NCI-H2196 (cell line): ENCODE data around the gene PIK3CD.

ENCODE experiments used
- DNase-seq: peaks from one replicate; lab custom pipeline; 2025; ENCODE audit not compliant: unreplicated experiment; lab: John Stamatoyannopoulos, UW

PIK3CD gene

DNA sequence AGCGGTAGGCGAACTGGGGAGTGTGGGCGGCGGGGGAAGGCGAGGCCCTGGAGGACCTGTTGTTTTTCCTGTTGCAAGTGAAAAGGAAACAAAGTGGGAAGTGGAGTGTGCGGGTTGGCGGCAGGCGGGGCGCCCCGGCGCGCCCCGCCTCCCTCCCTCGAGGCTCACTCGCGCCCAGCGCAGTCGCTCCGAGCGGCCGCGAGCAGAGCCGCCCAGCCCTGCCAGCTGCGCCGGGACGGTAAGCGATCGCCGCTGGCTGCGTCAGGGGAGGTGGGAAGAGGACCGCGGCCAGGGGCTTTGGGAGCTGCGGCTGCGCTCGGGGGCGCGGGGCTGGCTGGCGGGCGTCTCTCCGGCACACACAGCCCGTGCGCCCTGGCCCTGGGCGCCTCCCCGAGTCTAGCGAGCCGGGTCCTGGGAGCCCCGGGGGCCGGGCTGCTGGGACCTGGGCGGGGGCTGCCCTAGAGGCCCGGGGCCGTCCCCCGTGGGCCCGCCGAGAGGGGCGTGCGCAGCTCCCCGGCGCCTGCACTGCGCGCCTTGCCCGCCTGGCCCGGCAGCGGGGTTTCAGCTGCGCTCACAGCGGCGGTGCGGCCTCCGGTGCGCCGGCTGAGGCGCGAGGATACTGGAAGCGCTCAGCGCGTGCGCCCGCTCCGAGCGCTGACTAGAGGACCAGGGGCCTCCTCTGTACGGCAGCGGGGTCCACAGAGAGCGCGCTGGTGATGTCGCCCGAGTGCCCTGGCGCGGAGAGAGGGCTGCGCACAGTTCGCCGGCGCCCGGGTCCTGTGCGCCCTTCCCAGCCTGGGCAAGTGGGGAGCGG is at the start of gene PIK3CD:
Gene PIK3CD (plus strand): TSS at position 167 of the 814 bp plus-strand sequence. CDS start 58,725 bp downstream, outside the sequence.
- peak; percentile 8 for DNase-seq

DNA sequence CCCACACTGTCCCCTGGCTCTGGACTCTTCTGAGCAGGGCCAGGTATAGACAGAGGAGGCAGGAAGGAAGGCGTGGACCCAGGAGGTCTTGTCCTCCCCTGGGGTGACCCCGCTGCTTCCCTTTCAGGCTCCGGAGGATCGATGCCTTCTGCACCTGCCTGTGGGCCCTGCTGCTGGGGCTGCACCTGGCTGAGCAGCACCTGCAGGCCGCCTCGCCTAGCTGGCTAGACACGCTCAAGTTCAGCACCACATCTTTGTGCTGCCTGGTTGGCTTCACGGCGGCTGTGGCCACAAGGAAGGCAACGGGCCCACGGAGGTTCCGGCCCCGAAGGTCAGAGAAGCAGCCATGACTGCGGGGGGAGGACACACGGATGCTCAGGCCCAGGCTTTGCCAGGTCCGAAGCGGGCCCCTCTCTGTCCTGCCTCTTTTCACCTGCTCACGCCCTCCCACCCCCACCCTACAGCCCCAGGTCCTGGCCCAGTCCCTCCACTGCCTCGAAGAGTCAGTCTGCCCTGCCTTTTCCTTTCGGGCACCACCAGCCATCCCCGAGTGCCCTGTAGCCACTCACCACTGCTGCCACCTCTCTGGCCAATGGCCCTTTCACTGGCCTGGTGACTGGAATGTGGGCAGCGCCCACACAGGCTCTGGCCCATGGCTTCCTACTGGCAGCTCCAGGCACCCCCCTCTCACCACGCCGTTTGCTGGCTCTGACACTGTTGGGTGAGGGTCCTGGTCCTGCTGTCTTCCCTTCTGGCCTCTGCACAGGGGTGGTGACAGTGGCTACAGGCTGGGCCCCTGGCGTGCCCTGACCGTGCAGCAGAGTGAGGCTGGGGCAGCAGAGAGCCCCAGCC is 49.4 kb upstream of the PIK3CD start:
- DNase-seq = no peak

DNA sequence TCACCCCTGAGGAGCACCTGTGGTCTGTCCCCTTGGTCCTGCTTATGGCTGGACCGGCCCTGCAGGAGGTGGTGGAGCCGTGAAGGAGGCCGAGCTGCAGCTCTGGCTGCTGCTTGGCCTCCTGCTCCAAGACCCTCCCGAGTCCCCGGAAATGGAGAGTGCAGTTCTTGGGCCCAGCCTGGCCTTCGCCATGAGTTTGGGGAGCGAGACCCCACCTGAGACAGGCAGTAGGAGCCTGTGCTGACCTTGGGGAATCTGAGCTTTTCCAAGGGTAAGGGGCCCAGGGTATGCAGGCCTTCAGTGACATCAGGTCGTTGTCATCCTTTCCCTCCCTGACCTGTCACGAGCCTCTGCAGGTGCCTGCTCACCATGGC is 48.8 kb upstream of the PIK3CD start:
- DNase-seq = no peak

DNA sequence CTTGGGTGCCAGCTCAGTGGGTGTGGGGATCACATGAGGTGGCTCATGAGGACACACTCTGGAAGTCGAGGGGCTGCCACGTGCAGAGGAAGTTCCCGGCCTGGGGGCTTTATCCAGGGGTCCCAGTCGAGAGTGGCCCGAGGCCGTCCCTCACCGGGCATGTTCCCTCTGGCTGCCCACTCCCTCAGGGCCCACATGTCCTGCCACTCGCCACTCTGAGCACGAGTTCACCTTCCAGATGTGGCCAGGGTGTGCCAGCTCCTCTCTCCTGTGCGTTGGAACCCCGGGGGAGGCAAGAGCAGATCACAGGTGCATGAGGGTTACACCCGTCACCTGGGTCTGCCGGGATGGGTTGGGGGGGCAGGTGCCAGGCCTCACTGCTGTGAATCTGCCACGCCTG is 48.2 kb upstream of the PIK3CD start:
- no peak for DNase-seq

- no peak for DNase-seq
Measured at GRCh38 chr1:9603766-9604753, 47.5 kb upstream of the PIK3CD start.

- no peak for DNase-seq
Measured at GRCh38 chr1:9604836-9605235, 46.7 kb upstream of the PIK3CD start.

DNA sequence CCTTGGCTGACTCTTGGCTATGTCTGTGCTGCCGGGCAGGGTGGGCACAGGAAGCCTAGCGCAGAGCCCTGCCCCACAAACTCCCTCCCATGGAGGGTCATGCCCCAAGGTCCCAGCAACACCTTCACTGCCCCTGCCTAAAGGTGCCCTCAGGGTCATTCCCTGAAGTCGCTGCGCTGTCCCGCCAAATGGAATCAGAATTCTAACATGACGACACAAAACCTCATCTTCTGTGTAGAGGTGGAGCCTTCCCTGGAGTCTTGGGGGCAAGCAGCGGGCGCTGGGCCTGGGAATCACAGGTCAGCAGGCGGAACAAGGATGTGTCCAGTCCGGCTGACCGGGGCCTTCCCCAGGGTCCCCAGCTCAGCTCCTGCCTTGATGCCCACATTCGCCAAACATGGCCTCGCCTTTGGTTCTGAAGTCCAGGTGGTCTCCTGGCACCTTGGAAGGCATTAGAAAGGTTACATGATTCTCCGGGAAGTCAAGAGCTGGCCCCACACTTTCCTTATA is 45.5 kb upstream of the PIK3CD start:
- DNase-seq = no peak

- no peak for DNase-seq
Measured at GRCh38 chr1:9606458-9606857, 45.1 kb upstream of the PIK3CD start.

DNA sequence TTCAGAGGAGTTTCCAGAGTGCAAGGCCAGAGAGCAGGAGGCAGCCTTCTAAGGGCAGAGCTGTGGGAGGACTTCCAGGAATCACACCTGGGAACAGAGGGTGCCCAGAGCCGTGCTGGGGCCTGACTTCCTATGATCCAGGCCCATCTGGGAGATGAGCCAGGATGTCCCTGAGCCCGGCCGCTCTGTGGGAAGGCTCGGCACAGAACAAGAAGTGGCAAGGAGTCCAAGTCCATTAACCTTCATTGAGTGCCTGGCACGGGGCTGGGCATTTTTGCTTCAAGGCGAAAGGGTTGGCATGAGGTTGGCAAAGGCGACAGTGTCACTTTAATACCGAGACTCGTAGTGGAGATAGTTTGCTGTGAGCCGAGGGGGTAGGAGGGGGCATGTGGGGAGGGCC is 44.6 kb upstream of the PIK3CD start:
- DNase-seq = no peak

- DNase-seq = no peak
Measured at GRCh38 chr1:9607352-9607751, 44.2 kb upstream of the PIK3CD start.

DNA sequence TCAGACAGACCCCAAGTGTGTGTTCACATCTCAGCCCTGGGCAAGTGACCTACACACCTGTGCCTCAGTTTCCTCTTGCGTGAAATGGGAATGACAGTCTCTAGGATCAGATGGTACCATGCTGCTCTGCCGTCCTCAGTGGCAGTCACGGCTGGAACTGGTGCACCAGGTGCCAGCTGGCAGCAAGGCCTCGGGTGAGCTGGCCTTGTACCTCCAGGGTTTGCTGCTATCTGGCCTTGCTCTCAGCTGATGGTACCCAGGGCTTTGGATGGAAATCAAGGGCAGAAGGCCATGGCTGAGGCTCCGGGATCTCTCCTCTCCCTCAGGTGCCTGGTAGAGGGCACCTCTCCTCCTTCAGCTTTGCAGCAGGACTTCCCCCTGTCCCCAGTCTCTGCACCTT is 41.5 kb upstream of the PIK3CD start:
- no peak for DNase-seq

DNA sequence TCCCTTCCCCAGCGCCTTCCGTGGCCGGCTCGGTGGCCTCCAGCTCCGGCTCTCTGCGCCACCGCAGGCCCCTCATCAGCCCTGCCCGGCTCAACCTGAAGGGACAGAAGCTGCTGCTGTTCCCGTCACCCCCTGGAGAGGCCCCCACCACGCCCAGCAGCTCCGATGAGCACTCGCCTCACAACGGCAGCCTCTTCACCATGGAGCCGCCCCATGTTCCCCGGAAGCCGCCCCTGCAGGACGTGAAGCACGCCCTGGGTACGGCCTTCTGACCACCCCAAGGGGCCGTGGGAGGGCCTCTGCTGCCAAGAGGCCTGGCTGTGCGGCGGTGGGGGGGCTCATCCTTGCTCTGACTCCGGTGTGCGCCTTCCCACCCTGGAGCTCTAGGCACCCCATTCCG is 41.0 kb upstream of the PIK3CD start:
- no peak for DNase-seq

DNA sequence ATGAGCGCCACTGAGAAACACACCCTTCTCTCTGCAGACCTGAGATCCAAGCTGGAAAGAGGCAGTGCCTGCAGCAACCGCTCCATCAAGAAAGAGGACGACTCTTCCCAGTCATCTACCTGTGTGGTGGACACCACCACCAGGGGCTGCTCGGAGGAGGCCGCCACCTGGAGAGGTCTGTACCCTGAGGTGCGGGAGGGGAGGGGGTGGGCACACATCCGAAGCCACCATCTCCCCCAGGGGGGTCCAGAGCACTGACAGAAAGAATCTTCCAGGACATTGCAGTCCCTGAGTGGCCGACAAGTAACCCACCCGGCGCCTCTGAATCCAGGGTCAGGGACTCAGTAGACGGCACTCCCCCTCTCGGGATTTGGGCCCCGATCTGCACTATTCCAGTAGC is 39.8 kb upstream of the PIK3CD start:
- no peak for DNase-seq

- no peak for DNase-seq
Measured at GRCh38 chr1:9612162-9612845, 39.2 kb upstream of the PIK3CD start.

DNA sequence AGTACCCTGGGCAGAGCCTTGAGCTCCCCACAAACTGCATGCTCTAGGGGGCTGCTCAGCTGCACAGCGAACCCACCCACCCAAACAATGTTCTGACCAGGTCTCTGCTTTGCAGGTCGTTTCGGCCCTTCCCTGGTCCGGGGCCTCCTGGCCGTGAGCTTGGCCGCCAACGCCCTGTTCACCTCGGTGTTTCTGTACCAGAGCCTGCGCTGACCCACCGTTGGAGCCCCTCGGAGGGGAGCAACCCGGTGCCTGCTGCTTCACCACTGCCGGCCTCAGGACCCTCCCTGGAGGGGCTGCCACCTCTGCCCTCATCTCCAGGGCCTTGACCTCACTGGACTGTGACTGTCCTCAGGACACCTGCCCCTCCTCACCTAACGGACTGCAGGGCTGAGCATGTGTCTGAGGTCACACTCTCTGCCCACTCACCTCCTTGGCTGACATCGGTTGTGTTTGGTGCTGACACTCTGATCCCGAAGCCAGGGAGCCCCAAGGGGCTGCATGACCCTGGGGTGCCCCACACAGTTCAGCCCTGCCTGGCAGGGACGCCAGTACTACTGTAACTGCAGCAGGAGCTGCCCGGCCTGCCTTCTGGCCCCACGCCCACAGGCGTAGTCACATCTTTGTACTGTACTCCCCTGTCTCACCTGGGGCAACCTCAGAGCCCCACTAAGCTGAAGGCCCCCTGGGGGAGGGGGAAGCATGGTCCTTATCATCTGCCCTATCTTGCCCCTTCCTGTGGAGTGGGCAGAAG is 38.5 kb upstream of the PIK3CD start:
- no peak for DNase-seq

DNA sequence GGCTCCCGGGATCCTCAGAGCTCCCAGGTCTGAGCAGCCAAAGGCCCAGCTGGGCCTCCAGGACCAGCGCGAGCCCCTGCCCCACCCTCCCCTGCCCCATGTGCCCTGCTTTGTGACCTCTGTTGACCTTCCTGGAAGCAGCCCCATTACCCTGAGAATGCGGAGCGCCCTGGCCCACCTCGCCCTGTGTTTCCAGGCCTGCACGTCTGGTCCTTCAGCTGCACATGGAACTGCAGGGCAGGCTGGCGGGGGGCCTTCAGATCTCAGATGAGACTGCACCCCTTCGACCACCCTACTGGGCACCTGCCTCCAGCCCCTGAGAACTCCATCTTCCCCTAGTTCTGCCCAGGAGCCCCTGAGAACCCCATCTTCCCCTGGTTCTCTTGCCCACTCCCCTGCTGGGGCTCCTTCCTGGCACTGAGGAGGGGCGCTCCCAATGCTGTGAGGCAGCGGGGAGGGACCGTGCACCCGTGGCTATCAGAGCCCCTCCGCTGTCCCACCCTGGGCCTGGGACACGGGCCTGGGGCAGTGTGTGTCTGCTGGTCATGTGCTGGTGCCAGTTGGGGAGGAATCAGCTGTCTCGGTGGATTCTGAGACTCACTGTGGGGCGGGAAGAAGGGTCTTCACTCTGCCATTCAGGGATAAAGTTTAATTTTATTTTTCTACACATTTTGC is 37.8 kb upstream of the PIK3CD start:
- DNase-seq = no peak

DNA sequence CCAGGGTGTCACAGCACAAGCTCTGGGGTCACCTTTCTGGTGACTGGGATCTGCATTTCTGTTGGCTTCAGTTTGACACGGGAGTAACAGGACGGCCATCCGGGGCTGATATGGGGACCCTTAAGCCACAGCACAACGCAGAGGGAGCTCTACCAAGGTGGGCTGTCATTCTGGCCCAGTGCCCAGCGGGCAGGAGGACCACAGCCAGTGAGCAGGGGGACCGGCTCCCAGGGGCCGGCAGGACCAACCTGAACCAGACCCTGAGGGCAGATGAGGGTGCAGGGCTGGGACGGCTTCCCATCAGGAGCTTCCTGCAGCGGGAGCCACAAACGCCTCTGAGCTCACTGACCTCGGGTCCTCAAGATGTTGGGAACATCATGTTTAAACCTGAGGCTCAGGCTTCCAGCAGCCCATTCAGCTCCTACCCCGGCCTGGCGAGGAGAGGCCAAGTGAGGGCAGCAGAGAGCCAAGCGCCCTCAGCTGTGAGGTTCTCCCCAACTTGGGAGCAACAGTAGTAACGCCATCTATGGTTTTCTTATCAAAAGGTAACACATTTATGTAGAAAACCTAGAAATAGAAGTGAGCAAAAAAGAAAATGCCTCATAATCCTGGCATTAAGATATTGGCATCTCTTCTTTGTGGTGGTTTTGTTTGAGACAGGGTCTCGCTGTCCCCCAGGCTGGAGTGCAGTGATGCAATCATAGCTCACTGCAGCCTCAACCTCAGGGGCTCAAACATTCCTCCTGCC is 36.0 kb upstream of the PIK3CD start:
- peak; percentile 50 for DNase-seq
